ENCODE measurements around the gene DDX25. TPM values are rescaled to one million over a fixed set of nuclear protein-coding genes. Genes with fewer than 3 reads are reported as not detected.

DDX25 gene
- total and polyA plus RNA-seq, 9 of the 15 experiments (the other 6 are each of a cell fraction or from before 2014, with no cell fraction given): not detected

DNA sequence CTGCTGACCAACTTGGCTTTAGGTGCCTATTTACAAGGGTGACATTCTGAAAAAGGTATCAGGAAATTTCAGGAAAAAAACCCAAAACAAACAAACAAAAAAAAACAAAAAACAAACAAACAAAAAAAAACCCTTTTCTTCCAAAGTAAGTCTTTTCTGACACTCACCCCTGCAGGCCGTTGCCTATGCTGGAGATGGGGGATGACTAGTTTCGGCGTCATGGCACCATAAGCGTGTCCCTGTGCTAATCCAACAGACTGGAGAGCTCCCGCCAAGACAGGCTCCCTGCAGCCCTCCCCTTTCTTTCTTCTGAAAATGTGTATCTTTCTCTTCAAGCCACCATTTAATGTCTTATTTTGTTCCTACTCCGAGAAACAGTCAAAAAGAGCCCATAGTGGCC is 55.2 kb downstream of the DDX25 start:
- no TSS peak for BruUV-seq (replicated peaks)
- Histone ChIP-seq H3K4me1 (replicated peaks in 1 of 2; ENCODE audit: control insufficient read depth in 2 of 2, insufficient read depth in 2 of 2, low read length in 2 of 2) (no peaks in the 10 kb centered on the region; a peak in 1 of 5 replicates), H3K79me2 (ENCODE audit: control insufficient read depth, insufficient read depth, low read length) (no peaks in the 10 kb centered on the region), H3K4me3 (no peak overlapping the region), H3K27ac (ENCODE audit: extremely low read depth, low read depth, low read length) (no peak overlapping the region), H3K9me1 (ENCODE audit: control insufficient read depth, insufficient read depth, low read length) (peaks cover 4% of the 10 kb centered on the region), H3K9me3 (replicated peaks; ENCODE audit: control insufficient read depth, insufficient read depth, low read depth, low read length) (no peaks in the 10 kb centered on the region; the same call in 1 of the 2 replicates), H3K4me2 (ENCODE audit: insufficient read depth, low read length) (no peak overlapping the region), H3K36me3 (ENCODE audit: control insufficient read depth, insufficient read depth, low read length) (no peaks in the 10 kb centered on the region), H3K27me3 (ENCODE audit: control insufficient read depth in 2 of 2, insufficient read depth in 2 of 2, low read length in 2 of 2) (peaks cover 43 to 54% of the 10 kb centered on the region in 2 experiments), H2AFZ (ENCODE audit: low read depth, low read length) (no peak overlapping the region), H4K20me1 (replicated peaks; ENCODE audit: control insufficient read depth, insufficient read depth, low read length) (peaks cover 3% of the 10 kb centered on the region; the same call in 1 of the 2 replicates), H3K9ac (ENCODE audit: insufficient read depth in 1 of 2, low read depth in 2 of 2, low read length in 2 of 2) (no peak overlapping the region)
- 0% methylated on average over 5 of the region's 6 CpGs for WGBS (ENCODE audit: insufficient coverage, low coverage, missing lambda C conversion rate)
- in situ Hi-C loops (cut with MboI) (no loop called here), intact Hi-C loops (cut with micrococcal nuclease) (no loop called here)
- ChIA-PET POLR2A (interaction anchor here (0.6 kb wide), 1 partner anchor 59 kb away, joined by 3 read pairs; no protein-coding TSS in a partner anchor), CTCF (ENCODE audit: low intra/inter-chr PET ratio) (no interaction called here)
- ATAC-seq (no peak), DNase-seq (ENCODE audit: extremely low read depth in 1 of 4, low spot score in 3 of 4) (no peak), FAIRE-seq (no peak)
- TF ChIP-seq, protein P1, sequence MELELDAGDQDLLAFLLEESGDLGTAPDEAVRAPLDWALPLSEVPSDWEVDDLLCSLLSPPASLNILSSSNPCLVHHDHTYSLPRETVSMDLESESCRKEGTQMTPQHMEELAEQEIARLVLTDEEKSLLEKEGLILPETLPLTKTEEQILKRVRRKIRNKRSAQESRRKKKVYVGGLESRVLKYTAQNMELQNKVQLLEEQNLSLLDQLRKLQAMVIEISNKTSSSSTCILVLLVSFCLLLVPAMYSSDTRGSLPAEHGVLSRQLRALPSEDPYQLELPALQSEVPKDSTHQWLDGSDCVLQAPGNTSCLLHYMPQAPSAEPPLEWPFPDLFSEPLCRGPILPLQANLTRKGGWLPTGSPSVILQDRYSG (tag; conservative IDR thresholded peaks at IDR 0.05; ENCODE audit: low read depth): no peak
- TF ChIP-seq FOXP1 (CRISPR knock-in tag; IDR thresholded peaks at IDR 0.05): no peak
- TF ChIP-seq SRSF1 (IDR thresholded peaks at IDR 0.05; ENCODE audit: low read depth, low read length): no peak
- TF ChIP-seq, protein P2, sequence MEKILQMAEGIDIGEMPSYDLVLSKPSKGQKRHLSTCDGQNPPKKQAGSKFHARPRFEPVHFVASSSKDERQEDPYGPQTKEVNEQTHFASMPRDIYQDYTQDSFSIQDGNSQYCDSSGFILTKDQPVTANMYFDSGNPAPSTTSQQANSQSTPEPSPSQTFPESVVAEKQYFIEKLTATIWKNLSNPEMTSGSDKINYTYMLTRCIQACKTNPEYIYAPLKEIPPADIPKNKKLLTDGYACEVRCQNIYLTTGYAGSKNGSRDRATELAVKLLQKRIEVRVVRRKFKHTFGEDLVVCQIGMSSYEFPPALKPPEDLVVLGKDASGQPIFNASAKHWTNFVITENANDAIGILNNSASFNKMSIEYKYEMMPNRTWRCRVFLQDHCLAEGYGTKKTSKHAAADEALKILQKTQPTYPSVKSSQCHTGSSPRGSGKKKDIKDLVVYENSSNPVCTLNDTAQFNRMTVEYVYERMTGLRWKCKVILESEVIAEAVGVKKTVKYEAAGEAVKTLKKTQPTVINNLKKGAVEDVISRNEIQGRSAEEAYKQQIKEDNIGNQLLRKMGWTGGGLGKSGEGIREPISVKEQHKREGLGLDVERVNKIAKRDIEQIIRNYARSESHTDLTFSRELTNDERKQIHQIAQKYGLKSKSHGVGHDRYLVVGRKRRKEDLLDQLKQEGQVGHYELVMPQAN (IDR thresholded peaks at IDR 0.05; ENCODE audit: borderline replicate concordance): no peak
- TF ChIP-seq ZC3H11A (IDR thresholded peaks at IDR 0.05; ENCODE audit: low read depth, low read length): no peak
- no peak for TF ChIP-seq THRB (CRISPR knock-in tag; conservative IDR thresholded peaks at IDR 0.05)
- TF ChIP-seq, protein P3, sequence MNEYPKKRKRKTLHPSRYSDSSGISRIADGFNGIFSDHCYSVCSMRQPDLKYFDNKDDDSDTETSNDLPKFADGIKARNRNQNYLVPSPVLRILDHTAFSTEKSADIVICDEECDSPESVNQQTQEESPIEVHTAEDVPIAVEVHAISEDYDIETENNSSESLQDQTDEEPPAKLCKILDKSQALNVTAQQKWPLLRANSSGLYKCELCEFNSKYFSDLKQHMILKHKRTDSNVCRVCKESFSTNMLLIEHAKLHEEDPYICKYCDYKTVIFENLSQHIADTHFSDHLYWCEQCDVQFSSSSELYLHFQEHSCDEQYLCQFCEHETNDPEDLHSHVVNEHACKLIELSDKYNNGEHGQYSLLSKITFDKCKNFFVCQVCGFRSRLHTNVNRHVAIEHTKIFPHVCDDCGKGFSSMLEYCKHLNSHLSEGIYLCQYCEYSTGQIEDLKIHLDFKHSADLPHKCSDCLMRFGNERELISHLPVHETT (CRISPR knock-in tag; conservative IDR thresholded peaks at IDR 0.05 in 1 of 2, IDR thresholded peaks at IDR 0.05 in 1 of 2): no peak
- no peak for TF ChIP-seq HIVEP1 (CRISPR knock-in tag; IDR thresholded peaks at IDR 0.05)
- TF ChIP-seq, protein P4, sequence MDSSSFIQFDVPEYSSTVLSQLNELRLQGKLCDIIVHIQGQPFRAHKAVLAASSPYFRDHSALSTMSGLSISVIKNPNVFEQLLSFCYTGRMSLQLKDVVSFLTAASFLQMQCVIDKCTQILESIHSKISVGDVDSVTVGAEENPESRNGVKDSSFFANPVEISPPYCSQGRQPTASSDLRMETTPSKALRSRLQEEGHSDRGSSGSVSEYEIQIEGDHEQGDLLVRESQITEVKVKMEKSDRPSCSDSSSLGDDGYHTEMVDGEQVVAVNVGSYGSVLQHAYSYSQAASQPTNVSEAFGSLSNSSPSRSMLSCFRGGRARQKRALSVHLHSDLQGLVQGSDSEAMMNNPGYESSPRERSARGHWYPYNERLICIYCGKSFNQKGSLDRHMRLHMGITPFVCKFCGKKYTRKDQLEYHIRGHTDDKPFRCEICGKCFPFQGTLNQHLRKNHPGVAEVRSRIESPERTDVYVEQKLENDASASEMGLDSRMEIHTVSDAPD (CRISPR knock-in tag; IDR thresholded peaks at IDR 0.05): no peak

Measured in K562 (cell line).